Mucosa of rectum (tissue), 2 donors: ENCODE measurements around the gene ADCY4.

ENCODE experiments used
- H3K27ac ChIP-seq, 2 donors: one replicate each; pipeline ENCODE4 v1.7.0; 2013; ENCODE audit warnings: inconsistent platforms in 2 of 2, low read depth in 2 of 2, low read length in 2 of 2
- H3K27me3 ChIP-seq, 2 donors: one replicate each; pipeline ENCODE4 v1.7.0; 2013; ENCODE audit warnings: low read length in 2 of 2; ENCODE audit not compliant: control insufficient read depth in 2 of 2, insufficient read depth in 2 of 2
- H3K36me3 ChIP-seq, 2 donors: one replicate each; pipeline ENCODE4 v1.7.0; 2013; ENCODE audit warnings: low read length in 2 of 2; ENCODE audit not compliant: control insufficient read depth in 2 of 2, insufficient read depth in 2 of 2
- H3K4me1 ChIP-seq, 2 donors: one replicate each; pipeline ENCODE4 v1.7.0; 2013; ENCODE audit warnings: low read length in 2 of 2, mild to moderate bottlenecking in 1 of 2; ENCODE audit not compliant: control insufficient read depth in 2 of 2, insufficient read depth in 2 of 2
- H3K4me3 ChIP-seq, 2 donors: one replicate each; pipeline ENCODE4 v1.7.0; 2013; ENCODE audit warnings: low read length in 2 of 2
- H3K9ac ChIP-seq, 2 donors: one replicate each; pipeline ENCODE4 v1.7.0; 2013; ENCODE audit warnings: low read length in 2 of 2, low read depth in 1 of 2, mild to moderate bottlenecking in 1 of 2
- H3K9me3 ChIP-seq, 2 donors: one replicate each; pipeline ENCODE4 v1.7.0; 2013; ENCODE audit warnings: low read length in 2 of 2; ENCODE audit not compliant: control insufficient read depth in 2 of 2
- donor health status: healthy.
- donor health status: Normal muscosa, but diverticular disease.

The ADCY4 gene

GRCh38 chr14:24298892-24299254, 36.0 kb downstream of the ADCY4 start:
- Histone ChIP-seq H3K4me3 (peak overlapping the region; percentile 84 to 91), H3K36me3 (peaks cover 32 to 37% of the 10 kb centered on the region in 2 donors), H3K9ac (peak overlapping the region; percentile 93 to 94), H3K27me3 (no peaks in the 10 kb centered on the region), H3K27ac (peak overlapping the region; percentile 90 to 91), H3K4me1 (peaks cover 18% of the 10 kb centered on the region in 2 donors), H3K9me3 (no peaks in the 10 kb centered on the region)

- Histone ChIP-seq H3K4me3 (no peak overlapping the region), H3K9me3 (no peaks in the 10 kb centered on the region), H3K4me1 (peaks cover 18% of the 10 kb centered on the region in 2 donors), H3K27me3 (no peaks in the 10 kb centered on the region), H3K9ac (no peak overlapping the region), H3K27ac (peak overlapping the region in 1 of 2 donors; percentile 27), H3K36me3 (peaks cover 24 to 32% of the 10 kb centered on the region in 2 donors)
Measured at GRCh38 chr14:24297190-24297964, 37.5 kb downstream of the ADCY4 start.

GRCh38 chr14:24296341-24297157, 38.3 kb downstream of the ADCY4 start:
- H3K4me1 ChIP-seq = peaks cover 18% of the 10 kb centered on the region in 2 donors
- no peak overlapping the region for H3K4me3 ChIP-seq
- H3K27me3 ChIP-seq = no peaks in the 10 kb centered on the region
- H3K9me3 ChIP-seq = no peaks in the 10 kb centered on the region
- peaks cover 20 to 32% of the 10 kb centered on the region in 2 donors for H3K36me3 ChIP-seq
- H3K9ac ChIP-seq = no peak overlapping the region
- H3K27ac ChIP-seq = no peak overlapping the region

GRCh38 chr14:24293525-24293924, 41.3 kb downstream of the ADCY4 start:
- Histone ChIP-seq H3K27ac (no peak overlapping the region), H3K27me3 (no peaks in the 10 kb centered on the region), H3K4me1 (peaks cover 0 to 4% of the 10 kb centered on the region in 2 donors), H3K36me3 (peaks cover 41 to 50% of the 10 kb centered on the region in 2 donors), H3K4me3 (no peak overlapping the region), H3K9ac (no peak overlapping the region), H3K9me3 (no peaks in the 10 kb centered on the region)

GRCh38 chr14:24292118-24292807, 42.6 kb downstream of the ADCY4 start:
- H3K27me3 ChIP-seq = no peaks in the 10 kb centered on the region
- no peak overlapping the region for H3K4me3 ChIP-seq
- no peaks in the 10 kb centered on the region for H3K4me1 ChIP-seq
- H3K36me3 ChIP-seq = peaks cover 41 to 50% of the 10 kb centered on the region in 2 donors
- H3K9me3 ChIP-seq = no peaks in the 10 kb centered on the region
- no peak overlapping the region for H3K27ac ChIP-seq
- no peak overlapping the region for H3K9ac ChIP-seq

- no peaks in the 10 kb centered on the region for H3K27me3 ChIP-seq
- no peaks in the 10 kb centered on the region for H3K4me1 ChIP-seq
- peaks cover 41 to 50% of the 10 kb centered on the region in 2 donors for H3K36me3 ChIP-seq
- no peak overlapping the region for H3K9ac ChIP-seq
- no peak overlapping the region for H3K4me3 ChIP-seq
- no peaks in the 10 kb centered on the region for H3K9me3 ChIP-seq
- H3K27ac ChIP-seq = no peak overlapping the region
Measured at GRCh38 chr14:24291446-24292117, 43.3 kb downstream of the ADCY4 start.

GRCh38 chr14:24290746-24291145, 44.1 kb downstream of the ADCY4 start:
- Histone ChIP-seq H3K4me1 (no peaks in the 10 kb centered on the region), H3K36me3 (peaks cover 34 to 42% of the 10 kb centered on the region in 2 donors), H3K27ac (no peak overlapping the region), H3K9me3 (no peaks in the 10 kb centered on the region), H3K27me3 (no peaks in the 10 kb centered on the region), H3K9ac (no peak overlapping the region), H3K4me3 (no peak overlapping the region)

GRCh38 chr14:24289649-24290280, 45.1 kb downstream of the ADCY4 start:
- Histone ChIP-seq H3K9ac (no peak overlapping the region), H3K4me3 (no peak overlapping the region), H3K27ac (no peak overlapping the region), H3K36me3 (peaks cover 30 to 36% of the 10 kb centered on the region in 2 donors), H3K27me3 (no peaks in the 10 kb centered on the region), H3K4me1 (no peaks in the 10 kb centered on the region), H3K9me3 (no peaks in the 10 kb centered on the region)

- Histone ChIP-seq H3K36me3 (peaks cover 23 to 25% of the 10 kb centered on the region in 2 donors), H3K27ac (no peak overlapping the region), H3K4me1 (no peaks in the 10 kb centered on the region), H3K9me3 (no peaks in the 10 kb centered on the region), H3K27me3 (no peaks in the 10 kb centered on the region), H3K4me3 (no peak overlapping the region), H3K9ac (no peak overlapping the region)
Measured at GRCh38 chr14:24286996-24287395, 47.9 kb downstream of the ADCY4 start.
